Measurements from ENCODE around the gene MAP2K5. TPM values are rescaled to one million over a fixed set of nuclear protein-coding genes. Genes with fewer than 3 reads are reported as not detected.

Gene MAP2K5
- total and polyA plus RNA-seq, 7 donors, result 11.3 to 19.4 (median 14.3) TPM

DNA sequence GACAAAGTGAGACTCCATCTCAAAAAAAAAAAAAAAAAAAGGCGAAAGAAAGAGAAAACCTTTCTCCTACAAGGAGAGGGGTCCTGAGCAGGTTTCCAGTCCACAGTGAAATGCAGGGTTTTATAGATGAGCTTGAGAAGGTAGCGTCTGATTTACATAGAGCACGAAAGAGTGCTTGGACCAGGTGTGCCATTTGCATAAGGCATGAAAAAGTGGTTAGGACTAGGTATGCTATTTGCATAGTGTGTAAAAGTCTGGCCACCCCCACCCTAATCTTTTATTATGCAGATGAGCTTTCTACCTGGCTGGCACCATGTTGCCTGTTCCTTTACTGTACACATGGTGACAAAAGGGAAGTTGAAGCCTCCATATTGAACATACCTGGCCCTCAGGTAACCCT lies 311.0 kb downstream of the MAP2K5 start:
- intact Hi-C loops (cut with DNase I), result no loop called here
- no peak overlapping the region for H3K27ac ChIP-seq
- H3K27me3 ChIP-seq, result no peaks in the 10 kb centered on the region
- H3K4me3 ChIP-seq, result no peak overlapping the region
- TF ChIP-seq, protein P1, sequence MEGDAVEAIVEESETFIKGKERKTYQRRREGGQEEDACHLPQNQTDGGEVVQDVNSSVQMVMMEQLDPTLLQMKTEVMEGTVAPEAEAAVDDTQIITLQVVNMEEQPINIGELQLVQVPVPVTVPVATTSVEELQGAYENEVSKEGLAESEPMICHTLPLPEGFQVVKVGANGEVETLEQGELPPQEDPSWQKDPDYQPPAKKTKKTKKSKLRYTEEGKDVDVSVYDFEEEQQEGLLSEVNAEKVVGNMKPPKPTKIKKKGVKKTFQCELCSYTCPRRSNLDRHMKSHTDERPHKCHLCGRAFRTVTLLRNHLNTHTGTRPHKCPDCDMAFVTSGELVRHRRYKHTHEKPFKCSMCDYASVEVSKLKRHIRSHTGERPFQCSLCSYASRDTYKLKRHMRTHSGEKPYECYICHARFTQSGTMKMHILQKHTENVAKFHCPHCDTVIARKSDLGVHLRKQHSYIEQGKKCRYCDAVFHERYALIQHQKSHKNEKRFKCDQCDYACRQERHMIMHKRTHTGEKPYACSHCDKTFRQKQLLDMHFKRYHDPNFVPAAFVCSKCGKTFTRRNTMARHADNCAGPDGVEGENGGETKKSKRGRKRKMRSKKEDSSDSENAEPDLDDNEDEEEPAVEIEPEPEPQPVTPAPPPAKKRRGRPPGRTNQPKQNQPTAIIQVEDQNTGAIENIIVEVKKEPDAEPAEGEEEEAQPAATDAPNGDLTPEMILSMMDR (IDR thresholded peaks at IDR 0.05), result no peak
- TF ChIP-seq POLR2A (IDR thresholded peaks at IDR 0.05) (no peak), POLR2AphosphoS5 (IDR thresholded peaks at IDR 0.05) (no peak), EP300 (IDR thresholded peaks at IDR 0.05) (no peak)
- DNase-seq, result no peak
- peaks cover 0 to 31% (median 7%) of the 10 kb centered on the region in 4 donors for H3K4me1 ChIP-seq
- WGBS, 2 donors, result 84 to 89% methylated on average over 3 of the region's 3 CpGs
- peaks cover 0 to 6% (median 0%) of the 10 kb centered on the region in 4 donors for H3K9me3 ChIP-seq
- H3K36me3 ChIP-seq, result no peaks in the 10 kb centered on the region

DNA sequence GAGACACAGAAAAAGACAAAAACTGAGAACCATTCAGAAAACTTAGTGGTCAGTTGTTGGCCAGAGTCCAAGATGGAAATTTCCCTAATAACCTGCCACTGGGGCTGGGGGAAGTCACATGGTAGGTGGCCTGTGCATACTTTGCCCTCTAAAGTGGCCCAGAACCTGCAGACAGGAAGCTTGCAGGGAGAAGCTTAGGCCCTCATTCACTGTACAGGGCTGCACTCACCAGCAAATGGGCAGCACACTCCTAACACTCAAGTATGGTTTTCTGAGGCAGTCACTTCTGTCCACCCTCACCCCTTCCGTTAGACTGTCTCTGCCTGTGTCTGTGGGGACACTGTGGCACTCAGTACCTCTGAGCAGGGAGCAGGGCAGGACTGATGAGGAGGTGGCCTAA lies 311.9 kb downstream of the MAP2K5 start:
- WGBS, 2 donors, result 94 to 95% methylated on average over 1 of the region's 1 CpG

DNA sequence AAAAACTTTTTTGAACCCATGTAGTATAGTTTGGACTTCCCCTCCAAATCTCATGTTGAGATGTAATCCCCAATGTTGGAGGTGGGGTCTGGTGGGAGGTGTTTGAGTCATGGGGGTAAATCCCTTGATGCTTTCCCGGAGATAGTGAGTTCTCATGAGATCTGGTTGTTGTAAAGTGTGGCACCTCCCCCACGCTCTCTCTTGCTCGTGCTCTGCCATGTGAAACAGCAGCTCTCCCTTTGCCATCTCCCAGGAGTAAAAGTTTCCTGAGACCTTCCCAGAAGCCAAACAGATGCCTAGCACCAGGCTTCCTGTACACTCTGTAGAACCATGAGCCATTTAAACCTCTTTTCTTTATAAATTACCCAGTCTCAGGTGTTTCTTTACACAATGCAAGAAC lies 313.3 kb downstream of the MAP2K5 start:
- Histone ChIP-seq H3K27ac (peak overlapping the region in 1 of 4 donors; percentile 38), H3K36me3 (no peaks in the 10 kb centered on the region), H3K9me3 (no peaks in the 10 kb centered on the region), H3K4me1 (peaks cover 0 to 26% (median 4%) of the 10 kb centered on the region in 4 donors), H3K27me3 (no peaks in the 10 kb centered on the region), H3K4me3 (no peak overlapping the region)
- TF ChIP-seq EP300 (IDR thresholded peaks at IDR 0.05), result no peak
- no peak for TF ChIP-seq POLR2A (IDR thresholded peaks at IDR 0.05)
- no peak for TF ChIP-seq POLR2AphosphoS5 (IDR thresholded peaks at IDR 0.05)
- TF ChIP-seq, protein P1 (IDR thresholded peaks at IDR 0.05), result no peak
- WGBS, 2 donors, result 70 to 84% methylated on average over 3 of the region's 3 CpGs
- intact Hi-C loops (cut with DNase I), result no loop called here
- DNase-seq, result no peak

More for the DNA sequence above, 311.9 kb downstream of the MAP2K5 start:
- intact Hi-C loops (cut with DNase I), result no loop called here
- H3K4me1 ChIP-seq, result peaks cover 0 to 31% (median 7%) of the 10 kb centered on the region in 4 donors
- no peaks in the 10 kb centered on the region for H3K27me3 ChIP-seq
- DNase-seq, result no peak
- H3K9me3 ChIP-seq, result peaks cover 0 to 4% (median 0%) of the 10 kb centered on the region in 4 donors
- no peak overlapping the region for H3K27ac ChIP-seq
- H3K36me3 ChIP-seq, result no peaks in the 10 kb centered on the region
- TF ChIP-seq, protein P1 (IDR thresholded peaks at IDR 0.05), result no peak
- TF ChIP-seq EP300 (IDR thresholded peaks at IDR 0.05), result no peak
- no peak for TF ChIP-seq POLR2AphosphoS5 (IDR thresholded peaks at IDR 0.05)
- no peak for TF ChIP-seq POLR2A (IDR thresholded peaks at IDR 0.05)
- H3K4me3 ChIP-seq, result no peak overlapping the region

Small RNA genes lying within 50 kb of the gene (small RNA-seq; reads per million reads assigned to genes)
- 0 reads per million in 3 donors for gene RNU6-1

Other genes with a start within 250 kb of the MAP2K5 start
- gene C15orf61, start 21.6 kb upstream of the MAP2K5 start, total RNA-seq, result 1 to 10 TPM; 2.8 to 8.6 (median 5.7) TPM
- 1 to 10 TPM; 1.8 to 4.9 (median 2.2) TPM for gene C15orf61, start 21.6 kb upstream of the MAP2K5 start, polyA plus RNA-seq